Activated CD8-positive, alpha-beta memory T cell treated with anti-CD3 and anti-CD28 coated beads, Interleukin-2, amount 50 U/mL, for 1 hour (primary cell): ENCODE results near the gene ATP5PB.
A peak's percentile ranks its signal among the peaks of the same experiment; 100 is the strongest.

Source experiments
- DNase-seq: peaks from one replicate; pipeline ENCODE4 v3.0.0-alpha.2; 2020; ENCODE audit errors: extremely low read depth

ATP5PB gene, protein sequence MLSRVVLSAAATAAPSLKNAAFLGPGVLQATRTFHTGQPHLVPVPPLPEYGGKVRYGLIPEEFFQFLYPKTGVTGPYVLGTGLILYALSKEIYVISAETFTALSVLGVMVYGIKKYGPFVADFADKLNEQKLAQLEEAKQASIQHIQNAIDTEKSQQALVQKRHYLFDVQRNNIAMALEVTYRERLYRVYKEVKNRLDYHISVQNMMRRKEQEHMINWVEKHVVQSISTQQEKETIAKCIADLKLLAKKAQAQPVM

DNA sequence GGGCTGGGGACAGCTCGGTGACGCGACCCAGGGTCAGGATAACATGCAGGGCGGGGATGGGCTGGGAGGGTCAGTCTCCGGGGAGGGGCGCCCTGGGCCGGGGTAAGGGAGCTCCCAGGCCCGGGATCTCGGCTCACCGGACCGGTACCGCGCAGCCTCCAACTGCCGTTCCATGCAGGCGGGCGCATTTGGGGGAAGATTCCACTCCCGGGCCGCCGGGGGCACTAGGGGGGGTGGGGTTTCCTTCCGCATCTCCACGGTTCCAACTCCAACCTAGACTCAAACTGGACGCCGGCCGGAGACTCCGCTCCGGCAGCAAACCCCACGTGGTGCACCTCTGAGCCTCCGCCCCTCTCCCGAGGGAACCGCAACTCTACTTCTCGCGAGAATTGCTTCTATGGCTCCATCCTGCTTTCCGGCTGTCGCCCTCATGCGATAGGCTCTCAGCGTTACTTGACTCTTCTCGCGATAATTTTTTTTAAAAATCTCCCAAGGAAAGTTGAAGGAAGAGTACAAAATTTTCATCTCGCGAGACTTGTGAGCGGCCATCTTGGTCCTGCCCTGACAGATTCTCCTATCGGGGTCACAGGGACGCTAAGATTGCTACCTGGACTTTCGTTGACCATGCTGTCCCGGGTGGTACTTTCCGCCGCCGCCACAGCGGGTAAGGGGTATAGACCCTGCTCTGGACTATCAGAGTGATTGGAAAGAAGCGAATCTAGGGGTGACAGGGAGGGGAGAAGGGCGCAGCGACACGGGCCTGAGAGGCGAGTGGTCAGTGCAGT, at the start of gene ATP5PB, which contains the start of gene WDR77:
TSS of gene ATP5PB (plus strand) at position 547 of the 785 bp plus-strand sequence. CDS start at position 625, 78 bp downstream.
TSS of gene WDR77 (minus strand) at position 339 of the 785 bp plus-strand sequence. CDS start at position 252, 87 bp downstream.
- peak; percentile 87 for DNase-seq

DNA sequence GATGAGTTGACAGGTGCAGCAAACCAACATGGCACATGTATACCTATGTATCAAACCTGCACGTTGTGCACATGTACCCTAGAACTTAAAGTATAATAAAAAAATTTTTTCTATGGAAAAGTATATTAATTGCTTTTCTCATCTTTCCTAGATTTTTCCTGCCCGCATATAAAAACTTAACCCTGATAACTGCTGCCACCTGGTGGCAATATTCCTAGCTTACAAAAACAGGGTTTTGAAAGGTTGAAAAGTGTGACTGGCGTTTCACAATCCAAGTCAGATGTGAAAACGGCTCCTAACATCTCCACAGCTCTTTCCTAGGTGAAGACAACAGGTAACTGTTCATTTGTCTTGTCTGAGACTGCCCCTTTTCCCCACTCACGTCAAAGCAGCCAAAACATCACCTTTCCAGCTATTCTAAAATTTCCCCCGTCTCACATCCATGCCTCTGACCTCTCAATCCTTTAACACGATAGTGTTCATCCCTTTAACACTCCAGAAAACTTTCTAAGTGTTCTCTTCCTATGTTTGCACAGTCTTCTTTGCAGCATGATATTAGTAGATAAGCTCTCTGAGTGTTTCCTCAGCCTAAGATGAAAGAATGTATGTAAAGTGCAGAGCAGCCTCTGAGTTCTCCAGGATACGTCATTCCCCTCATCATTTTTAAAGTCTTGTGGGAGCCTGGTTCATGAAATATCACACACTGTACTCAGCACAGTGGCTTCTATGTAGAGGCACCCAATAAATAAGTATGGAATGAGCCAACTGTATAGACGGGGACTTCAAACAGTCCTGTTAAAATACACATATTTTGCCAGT, 49.3 kb upstream of the ATP5PB start:
- DNase-seq: peak; percentile 1

DNA sequence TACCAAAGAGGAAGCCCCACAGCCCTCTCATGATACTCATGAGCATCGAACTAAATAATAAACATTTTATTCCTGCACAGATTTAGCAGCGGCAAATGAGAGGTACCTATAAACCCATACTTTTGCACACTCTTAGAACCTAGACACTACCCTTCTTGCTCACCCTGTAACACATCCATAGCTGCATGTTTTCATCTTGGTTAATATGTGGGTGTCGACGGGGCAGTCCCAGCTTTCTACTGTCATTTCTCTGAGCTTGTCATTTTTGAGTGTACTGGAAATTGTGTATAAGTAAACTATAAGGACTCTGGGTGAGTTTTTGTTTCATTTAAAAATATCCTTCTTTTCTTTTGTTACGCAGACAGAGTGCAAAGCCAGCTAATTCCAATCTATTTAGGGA, 47.2 kb upstream of the ATP5PB start:
- DNase-seq: no peak

DNA sequence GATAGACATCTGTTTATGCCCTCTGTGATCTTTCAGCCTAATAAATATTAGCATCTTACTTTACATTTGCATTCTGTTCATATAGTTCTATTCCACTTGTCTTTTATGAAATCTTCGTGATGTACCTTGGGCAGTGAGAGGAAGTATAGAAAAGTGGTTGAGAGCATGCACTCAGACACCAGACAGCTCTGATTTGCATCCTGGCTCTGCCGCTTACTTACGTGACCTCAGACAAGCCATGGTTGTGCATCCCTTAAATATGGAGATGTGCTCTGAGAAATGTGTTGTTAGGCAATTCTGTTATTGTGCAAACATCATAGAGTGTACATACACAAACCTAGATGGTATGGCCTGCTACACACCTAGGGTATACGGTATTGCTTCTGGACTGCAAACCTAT, 44.7 kb upstream of the ATP5PB start:
- no peak for DNase-seq

DNA sequence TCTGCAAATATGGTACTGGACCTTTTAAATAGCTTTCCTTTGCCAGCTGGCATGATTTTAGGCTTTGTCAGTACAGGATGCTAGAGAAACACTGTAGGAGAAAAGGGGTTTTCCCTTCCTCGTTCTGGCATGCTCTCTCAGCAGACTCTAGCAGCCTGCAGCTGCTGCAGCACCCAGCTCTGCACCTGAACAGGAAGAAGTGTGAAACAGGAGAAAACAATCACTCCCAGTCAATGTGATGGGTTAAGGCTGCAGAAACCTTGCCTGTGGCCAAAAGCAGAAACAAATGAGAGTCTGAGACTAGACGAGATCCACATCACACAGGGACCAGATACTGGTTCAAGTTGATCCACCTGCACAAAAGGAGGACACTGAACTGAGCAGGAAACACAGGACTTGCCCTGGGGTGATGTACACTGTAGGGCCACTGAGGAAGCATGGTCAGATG, 42.9 kb upstream of the ATP5PB start:
- DNase-seq: peak; percentile 3

DNA sequence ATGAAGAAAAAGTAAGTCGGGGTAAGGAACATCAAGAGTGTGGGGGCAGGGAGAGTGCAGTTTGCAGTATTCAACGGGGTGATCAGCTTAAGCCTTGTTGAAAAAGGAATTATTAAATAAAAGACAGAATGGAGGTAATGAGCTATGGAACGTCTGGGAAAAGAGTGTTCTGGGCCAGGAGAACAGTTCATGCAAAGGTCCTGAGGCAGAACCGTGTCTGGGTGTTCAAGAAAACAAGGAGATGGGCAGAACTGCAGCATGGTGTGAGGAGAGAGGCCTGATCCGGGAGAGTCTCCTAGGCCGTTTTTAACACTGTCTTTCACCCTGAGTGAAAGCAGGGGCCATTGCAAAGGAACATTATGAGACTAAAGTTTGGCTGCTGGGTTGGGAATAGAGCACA, 42.0 kb upstream of the ATP5PB start:
- no peak for DNase-seq

DNA sequence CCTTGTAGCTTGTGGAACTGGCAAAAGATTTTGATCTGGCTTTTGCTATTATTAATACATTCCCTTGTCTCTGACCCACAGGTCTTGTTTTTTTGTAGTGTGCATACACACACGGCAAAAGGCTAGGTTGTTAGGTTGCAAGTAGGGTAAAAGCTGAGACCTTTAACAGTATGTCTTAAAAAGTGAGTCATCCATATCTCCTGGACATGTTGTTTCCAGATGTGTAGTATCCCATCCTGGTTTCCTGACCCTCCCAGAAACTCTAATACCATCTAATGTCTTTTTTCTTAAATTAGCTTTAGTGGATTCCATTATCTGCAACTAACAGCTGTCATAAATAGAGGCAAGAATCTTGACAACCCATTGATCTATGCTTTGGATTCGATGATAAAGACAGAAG, 36.4 kb upstream of the ATP5PB start:
- no peak for DNase-seq

DNA sequence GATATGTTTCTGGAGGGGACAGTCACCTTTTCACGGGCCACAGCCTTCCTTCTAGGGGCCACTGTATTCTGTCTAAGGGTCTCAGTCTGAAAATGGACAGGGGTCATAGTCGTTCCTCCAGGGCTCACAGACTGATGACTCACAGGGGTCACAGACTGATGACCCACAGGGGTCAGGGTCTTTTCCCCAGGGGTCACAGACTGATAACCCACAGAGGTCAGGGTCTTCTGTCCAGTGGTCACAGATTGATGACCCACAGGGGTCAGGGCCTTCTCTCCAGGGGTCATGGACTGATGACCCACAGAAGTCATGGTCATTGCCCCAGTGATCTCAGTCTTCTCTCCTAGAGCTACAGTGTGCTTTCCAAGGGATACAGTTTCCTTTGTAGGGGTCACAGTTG, 34.5 kb upstream of the ATP5PB start:
- DNase-seq: no peak

DNA sequence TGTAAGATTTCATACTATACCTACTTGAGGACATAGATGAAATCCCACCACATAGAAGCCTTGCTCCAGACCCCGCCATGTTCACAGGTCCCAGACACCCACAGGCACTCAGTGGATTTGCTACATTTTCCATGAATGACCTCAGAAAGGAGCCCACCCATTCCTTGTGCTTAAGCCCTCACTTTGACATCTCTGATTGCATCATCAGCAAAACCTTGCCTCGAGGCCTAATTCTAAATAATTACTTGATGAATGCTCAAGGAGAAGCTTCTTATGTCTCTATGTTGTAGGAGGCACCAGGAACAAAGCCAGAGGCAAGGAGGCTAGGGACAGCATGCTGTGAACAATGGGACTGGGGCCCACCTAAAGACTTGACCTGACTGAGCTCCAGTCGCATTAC, 33.8 kb upstream of the ATP5PB start:
- no peak for DNase-seq

DNA sequence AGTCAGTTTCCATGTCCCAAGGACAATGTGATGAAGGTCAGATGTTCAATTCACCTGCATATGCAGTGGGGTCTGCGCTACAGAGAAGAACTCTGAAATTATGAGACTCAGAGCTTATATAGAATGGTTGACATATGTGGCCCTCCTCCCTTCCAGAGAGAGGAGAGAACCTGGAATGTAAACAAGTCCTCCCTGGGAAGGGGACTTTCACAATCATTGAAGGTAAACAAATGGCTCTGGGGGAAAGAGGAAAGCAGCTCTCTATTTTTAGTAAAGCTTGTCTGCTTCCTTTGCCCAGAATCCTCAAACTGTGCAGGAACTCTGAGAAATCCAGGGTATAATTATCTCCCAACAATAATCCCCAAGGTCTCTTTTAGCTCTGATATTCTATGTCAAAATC, 31.5 kb upstream of the ATP5PB start:
- no peak for DNase-seq

DNA sequence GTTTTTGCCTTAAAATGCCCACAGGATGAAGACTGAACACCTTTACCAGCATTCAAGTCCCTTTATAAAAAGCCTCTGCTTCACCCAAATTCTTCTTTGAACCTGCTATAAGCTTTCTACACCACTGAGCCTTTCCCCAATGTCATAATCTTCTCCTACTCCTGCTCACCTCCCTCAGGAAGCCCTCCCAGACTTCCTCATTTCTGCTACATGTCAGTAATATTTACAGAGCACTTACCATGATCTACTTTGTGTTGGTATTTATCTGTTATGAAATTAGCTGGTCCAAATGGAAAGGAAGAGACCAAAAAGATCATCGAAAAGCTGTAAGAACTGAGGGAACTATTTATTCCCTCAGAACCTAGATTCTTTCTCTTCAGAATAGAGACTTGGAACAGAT, 30.2 kb upstream of the ATP5PB start:
- DNase-seq: no peak

DNA sequence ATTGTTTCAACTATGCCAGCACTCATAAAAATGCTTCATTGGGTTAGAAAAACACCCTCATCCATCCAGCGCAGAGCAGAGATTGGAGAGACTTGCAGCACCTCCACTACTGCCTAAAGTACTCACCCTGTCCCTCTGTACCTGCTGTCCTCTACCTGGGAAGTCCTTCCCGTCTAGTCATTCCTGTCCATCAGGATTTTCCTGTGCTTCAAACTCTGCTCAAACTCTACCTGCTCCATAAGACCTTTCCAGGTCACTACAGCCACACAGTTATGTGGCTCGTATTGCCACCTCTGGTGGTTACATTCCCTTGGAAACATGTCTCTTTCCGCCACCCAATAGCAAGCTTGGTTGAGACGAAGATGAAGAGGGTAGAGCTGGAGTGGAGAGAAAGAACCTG, 28.9 kb upstream of the ATP5PB start:
- DNase-seq: no peak

DNA sequence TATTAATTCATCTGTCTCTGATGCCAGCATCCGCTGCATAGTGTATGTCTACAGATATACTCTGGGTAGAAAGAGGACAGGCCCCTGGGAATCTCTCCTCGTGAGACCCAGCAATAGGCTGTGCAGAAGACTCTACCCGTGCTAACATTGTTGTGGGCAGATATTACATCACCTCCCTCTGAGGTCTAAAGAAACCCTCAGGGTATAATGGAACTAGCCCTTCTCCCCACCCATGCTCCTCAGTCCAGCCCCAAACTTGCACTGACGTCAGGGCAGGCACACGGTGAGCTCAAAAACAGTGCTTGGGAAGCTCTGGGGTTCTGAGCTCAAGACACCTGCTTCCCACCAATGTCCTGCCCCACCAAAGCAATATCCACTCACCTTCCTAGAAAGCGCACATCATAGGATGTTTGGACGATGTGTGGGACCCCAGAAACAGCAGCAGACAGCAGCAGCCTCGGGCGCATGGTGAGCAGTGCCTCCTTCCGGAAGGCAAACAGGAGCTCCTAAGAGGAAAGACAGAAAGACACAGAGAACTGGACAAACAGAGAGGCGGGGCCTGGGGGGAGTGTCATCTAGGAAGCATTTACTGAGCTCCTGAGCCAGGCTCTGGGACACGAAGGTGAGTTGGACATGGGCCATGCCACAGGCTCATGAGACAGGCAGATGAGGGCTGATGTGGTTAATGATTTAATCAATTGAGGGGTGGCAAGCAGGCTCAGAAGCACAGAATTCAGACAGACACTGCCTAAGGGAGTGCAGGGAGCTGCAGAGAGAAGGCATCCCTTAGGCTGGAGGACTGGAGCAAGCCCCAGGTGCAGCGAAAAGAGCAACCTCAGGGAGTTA, 26.5 kb upstream of the ATP5PB start:
- no peak for DNase-seq

DNA sequence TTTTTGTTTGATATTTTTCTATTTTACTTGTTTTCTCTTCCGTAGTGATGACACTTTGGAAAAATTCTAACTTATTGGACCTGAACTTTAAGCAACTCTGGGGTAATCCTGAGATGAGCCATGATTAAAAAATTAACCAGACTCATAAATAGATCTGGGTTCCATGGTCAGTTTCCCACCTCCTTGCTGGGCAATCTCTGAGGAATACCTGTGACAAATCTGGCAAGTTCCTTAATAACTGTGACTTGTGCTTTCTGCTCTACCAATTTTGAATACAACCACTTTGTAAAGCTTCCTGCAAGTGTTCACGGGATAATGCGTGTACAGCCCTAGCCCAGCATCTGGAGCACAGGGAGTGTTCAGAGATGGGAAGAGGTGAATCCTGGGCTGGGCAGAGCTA, 25.0 kb upstream of the ATP5PB start:
- DNase-seq: no peak

DNA sequence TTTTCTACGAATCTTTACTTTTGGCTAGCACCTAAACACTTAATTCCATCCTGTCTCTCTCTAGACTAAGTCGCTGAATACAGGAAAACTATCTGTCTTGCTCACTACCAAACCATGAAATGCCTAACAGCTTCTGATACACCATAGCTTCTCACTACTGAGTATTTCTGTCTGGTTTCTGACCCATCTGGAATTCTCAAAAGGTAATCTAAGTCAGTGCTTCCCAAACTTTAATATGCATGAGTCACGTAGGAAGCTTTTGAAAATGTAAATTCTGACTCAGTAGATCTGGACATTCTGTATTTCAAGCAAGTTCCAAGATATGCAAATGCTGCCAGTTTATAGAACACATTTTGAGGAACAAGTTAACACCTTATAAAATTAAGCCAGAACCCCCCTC, 12.5 kb upstream of the ATP5PB start:
- no peak for DNase-seq

DNA sequence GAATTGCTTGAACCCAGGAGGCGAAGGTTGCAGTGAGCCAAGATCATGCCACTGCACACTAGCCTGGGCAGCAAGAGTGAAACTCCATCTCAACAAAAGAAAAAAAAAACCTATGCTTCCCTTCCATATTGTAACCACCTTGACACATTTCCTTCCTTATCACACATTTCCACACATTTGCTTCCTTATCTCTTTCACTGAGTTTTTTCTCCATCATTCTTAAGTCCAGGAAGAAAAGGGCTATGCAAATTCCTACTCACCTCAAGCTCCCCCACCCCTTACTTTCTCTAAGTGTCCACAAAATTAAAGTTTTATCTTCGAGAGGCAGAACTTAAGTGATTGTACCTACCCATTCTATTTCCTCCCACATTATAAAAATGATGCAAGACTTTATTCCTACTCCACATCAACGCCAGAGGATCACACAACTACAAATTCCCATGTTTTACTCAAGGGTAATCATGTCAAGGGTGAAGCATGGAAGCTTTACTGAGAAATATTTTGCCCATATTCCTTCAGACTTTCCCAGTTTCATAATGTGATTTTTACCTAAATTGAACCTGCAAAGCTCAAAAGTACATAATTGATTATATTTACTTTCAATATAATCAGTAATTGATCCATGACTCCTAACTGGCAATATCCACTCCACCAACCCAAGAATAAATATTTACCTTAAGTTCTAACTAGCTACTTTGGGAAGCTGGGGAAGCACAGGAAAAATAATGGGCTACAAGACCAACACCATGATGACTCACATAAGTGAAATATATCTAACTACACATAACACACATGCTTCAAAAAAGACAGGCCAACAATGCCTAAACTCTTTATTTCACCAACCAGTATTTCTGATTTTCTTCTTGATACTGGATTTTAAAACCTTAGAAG, 9.6 kb upstream of the ATP5PB start:
- DNase-seq: no peak

DNA sequence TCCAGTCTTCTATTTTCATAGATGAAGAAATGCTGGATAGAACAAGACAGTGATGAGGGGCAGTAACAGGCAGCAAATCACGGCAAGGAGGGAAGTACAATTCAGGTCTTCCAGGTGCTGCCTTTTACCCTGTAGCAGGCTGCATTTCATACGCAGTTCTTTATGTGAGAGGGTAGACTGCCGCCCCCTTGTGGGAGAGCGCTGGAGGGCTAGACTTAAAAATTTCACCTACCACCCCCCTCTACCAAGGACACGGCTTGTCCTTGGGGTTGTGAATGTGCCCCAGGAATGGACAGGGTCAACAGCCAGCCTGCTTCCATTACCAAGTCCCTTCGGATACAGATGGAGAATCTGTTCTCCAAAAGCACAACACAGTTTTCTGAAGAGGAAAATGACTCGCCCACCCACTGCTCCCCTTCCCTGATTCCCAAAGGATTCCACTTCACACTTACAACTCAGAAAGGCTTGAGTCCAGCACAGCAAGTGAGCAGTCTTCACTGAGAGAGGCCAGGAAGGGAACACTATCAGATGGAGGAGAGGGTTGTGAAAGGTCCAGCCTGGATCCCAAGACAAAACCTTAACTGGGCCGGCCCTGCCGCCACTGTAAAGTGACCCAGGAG, 7.6 kb upstream of the ATP5PB start:
- DNase-seq: peak; percentile 31

DNA sequence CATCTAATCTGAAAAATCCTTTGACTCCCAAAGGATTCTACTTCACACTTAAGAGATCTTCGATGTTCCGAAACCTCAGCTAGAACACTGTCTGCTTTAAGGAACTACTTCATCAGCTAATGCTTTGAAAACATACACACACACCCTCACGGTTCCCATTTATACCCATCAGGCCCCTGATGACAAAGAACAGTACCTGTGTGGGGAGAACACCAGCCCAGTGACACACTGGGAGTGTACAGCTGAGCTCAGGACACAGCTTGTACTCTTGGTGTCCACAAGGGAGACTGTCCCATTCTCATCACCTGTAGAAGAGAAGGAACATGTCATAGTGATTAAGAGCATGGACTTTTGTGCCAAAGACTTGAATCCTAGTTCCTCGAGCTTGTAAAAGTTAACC, 6.8 kb upstream of the ATP5PB start:
- no peak for DNase-seq

DNA sequence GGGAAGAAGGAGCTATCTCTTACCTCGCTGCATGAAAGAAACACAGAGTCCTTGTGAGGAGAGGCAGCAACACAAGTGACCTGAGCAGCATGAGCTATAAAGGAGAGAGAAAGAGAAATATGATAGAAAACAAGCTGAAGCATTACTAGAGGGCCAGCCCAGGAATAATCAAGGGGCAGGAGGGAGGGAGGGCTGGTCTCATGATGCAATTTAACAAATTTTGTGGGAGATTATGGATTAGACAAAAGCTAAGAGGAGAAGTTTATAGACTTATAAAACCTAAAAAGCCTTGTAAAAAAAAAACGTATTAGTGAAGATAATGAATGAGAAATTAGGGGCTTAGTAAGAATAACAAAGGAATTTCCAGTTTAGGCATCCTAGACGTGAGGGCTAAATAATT, 5.2 kb upstream of the ATP5PB start:
- DNase-seq: no peak

DNA sequence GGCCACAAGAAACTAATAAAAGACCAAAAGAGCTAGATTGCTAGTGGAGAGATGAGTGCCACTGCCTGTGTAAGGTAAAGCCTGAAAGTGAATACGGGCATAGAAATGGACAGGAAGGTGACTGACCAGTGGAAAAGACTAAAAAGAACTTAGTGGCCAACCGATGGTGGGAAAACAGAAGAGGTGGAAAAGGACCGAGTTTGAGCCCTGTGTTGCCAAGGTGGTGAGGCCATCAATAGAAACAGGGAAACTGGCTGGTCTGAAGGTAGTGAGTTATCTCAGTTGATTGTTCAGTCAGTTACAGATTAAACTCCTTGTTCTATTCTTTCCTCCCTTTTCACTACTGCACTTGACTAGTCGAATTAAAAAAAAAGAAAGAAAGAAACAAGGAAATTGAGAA, 2.7 kb upstream of the ATP5PB start:
- DNase-seq: no peak
